Measurements from ENCODE around the gene SLK. TPM values are rescaled to one million over a fixed set of nuclear protein-coding genes. Genes with fewer than 3 reads are reported as not detected.

The SLK gene
- total RNA-seq, 2 donors from 2014 or later = 26.3 to 32.1 TPM

GRCh38 chr10:104020020-104020419 lies 53.1 kb downstream of the SLK start:
- Mint-ChIP-seq H3K9me3 (no peaks in the 10 kb centered on the region), H3K4me1 (ENCODE audit: low read depth in 2 of 2) (peaks cover 0 to 12% of the 10 kb centered on the region in 2 donors), H3K27ac (peak overlapping the region in 1 of 2 donors; percentile 33), H3K36me3 (peaks cover 39% of the 10 kb centered on the region), H3K27me3 (no peaks in the 10 kb centered on the region), H3K4me3 (no peak overlapping the region)
- DNase-seq (ENCODE audit: low spot score) (no peak), ATAC-seq (peak in 1 of 2 donors; percentile 22)

- H3K4me3 Mint-ChIP-seq = no peak overlapping the region
- no peak for DNase-seq (ENCODE audit: low spot score)
Measured at GRCh38 chr10:104021246-104021645, 54.3 kb downstream of the SLK start.

GRCh38 chr10:104022026-104022425 lies 55.1 kb downstream of the SLK start:
- Mint-ChIP-seq H3K27ac (no peak overlapping the region), H3K4me3 (no peak overlapping the region), H3K4me1 (ENCODE audit: low read depth in 2 of 2) (peaks cover 0 to 12% of the 10 kb centered on the region in 2 donors), H3K36me3 (peaks cover 43% of the 10 kb centered on the region), H3K9me3 (no peaks in the 10 kb centered on the region), H3K27me3 (no peaks in the 10 kb centered on the region)
- no peak for DNase-seq (ENCODE audit: low spot score)
- no peak for ATAC-seq

More at GRCh38 chr10:104021246-104021645, 54.3 kb downstream of the SLK start:
- peaks cover 43% of the 10 kb centered on the region for H3K36me3 Mint-ChIP-seq
- H3K27ac Mint-ChIP-seq = no peak overlapping the region
- no peaks in the 10 kb centered on the region for H3K27me3 Mint-ChIP-seq
- no peaks in the 10 kb centered on the region for H3K9me3 Mint-ChIP-seq
- ATAC-seq = no peak
- peaks cover 0 to 12% of the 10 kb centered on the region in 2 donors for H3K4me1 Mint-ChIP-seq (ENCODE audit: low read depth in 2 of 2)

GRCh38 chr10:104025524-104025923 lies 58.6 kb downstream of the SLK start:
- Mint-ChIP-seq H3K9me3 (no peaks in the 10 kb centered on the region), H3K27me3 (no peaks in the 10 kb centered on the region), H3K4me3 (no peak overlapping the region), H3K36me3 (peaks cover 33% of the 10 kb centered on the region), H3K4me1 (ENCODE audit: low read depth in 2 of 2) (peaks cover 2 to 7% of the 10 kb centered on the region in 2 donors), H3K27ac (no peak overlapping the region)
- DNase-seq (ENCODE audit: low spot score) (no peak), ATAC-seq (no peak)

- Mint-ChIP-seq H3K36me3 (peaks cover 29% of the 10 kb centered on the region), H3K27me3 (no peaks in the 10 kb centered on the region), H3K4me3 (no peak overlapping the region), H3K27ac (no peak overlapping the region), H3K4me1 (ENCODE audit: low read depth in 2 of 2) (peaks cover 2 to 4% of the 10 kb centered on the region in 2 donors), H3K9me3 (no peaks in the 10 kb centered on the region)
- ATAC-seq (no peak), DNase-seq (ENCODE audit: low spot score) (no peak)
Measured at GRCh38 chr10:104026762-104027161, 59.8 kb downstream of the SLK start.

- Mint-ChIP-seq H3K27me3 (no peaks in the 10 kb centered on the region), H3K36me3 (peaks cover 23% of the 10 kb centered on the region), H3K27ac (no peak overlapping the region), H3K9me3 (no peaks in the 10 kb centered on the region), H3K4me1 (ENCODE audit: low read depth in 2 of 2) (peaks cover 0 to 2% of the 10 kb centered on the region in 2 donors), H3K4me3 (no peak overlapping the region)
- DNase-seq (ENCODE audit: low spot score) (no peak), ATAC-seq (no peak)
Measured at GRCh38 chr10:104028146-104028545, 61.2 kb downstream of the SLK start.

GRCh38 chr10:104028823-104029520 lies 62.0 kb downstream of the SLK start:
- no peaks in the 10 kb centered on the region for H3K9me3 Mint-ChIP-seq
- H3K27ac Mint-ChIP-seq = no peak overlapping the region
- H3K36me3 Mint-ChIP-seq = peaks cover 15% of the 10 kb centered on the region
- peaks cover 0 to 2% of the 10 kb centered on the region in 2 donors for H3K4me1 Mint-ChIP-seq (ENCODE audit: low read depth in 2 of 2)
- no peaks in the 10 kb centered on the region for H3K27me3 Mint-ChIP-seq
- no peak for DNase-seq (ENCODE audit: low spot score)
- H3K4me3 Mint-ChIP-seq = no peak overlapping the region
- no peak for ATAC-seq

GRCh38 chr10:104029521-104029860 lies 62.6 kb downstream of the SLK start:
- H3K36me3 Mint-ChIP-seq = peaks cover 9% of the 10 kb centered on the region

GRCh38 chr10:104031631-104032030 lies 64.7 kb downstream of the SLK start:
- no peaks in the 10 kb centered on the region for H3K9me3 Mint-ChIP-seq
- no peaks in the 10 kb centered on the region for H3K27me3 Mint-ChIP-seq
- no peaks in the 10 kb centered on the region for H3K36me3 Mint-ChIP-seq
- H3K4me1 Mint-ChIP-seq (ENCODE audit: low read depth in 2 of 2) = peaks cover 0 to 2% of the 10 kb centered on the region in 2 donors
- ATAC-seq (no peak), DNase-seq (ENCODE audit: low spot score) (no peak)
- H3K27ac Mint-ChIP-seq = peak overlapping the region in 1 of 2 donors; percentile 0
- H3K4me3 Mint-ChIP-seq = no peak overlapping the region

More at GRCh38 chr10:104029521-104029860, 62.6 kb downstream of the SLK start:
- H3K9me3 Mint-ChIP-seq = no peaks in the 10 kb centered on the region
- no peaks in the 10 kb centered on the region for H3K27me3 Mint-ChIP-seq
- peaks cover 0 to 2% of the 10 kb centered on the region in 2 donors for H3K4me1 Mint-ChIP-seq (ENCODE audit: low read depth in 2 of 2)
- H3K27ac Mint-ChIP-seq = peak overlapping the region in 1 of 2 donors; percentile 14
- no peak for ATAC-seq
- no peak overlapping the region for H3K4me3 Mint-ChIP-seq
- no peak for DNase-seq (ENCODE audit: low spot score)

- Mint-ChIP-seq H3K4me1 (ENCODE audit: low read depth in 2 of 2) (peaks cover 0 to 2% of the 10 kb centered on the region in 2 donors), H3K27me3 (no peaks in the 10 kb centered on the region), H3K36me3 (no peaks in the 10 kb centered on the region), H3K27ac (peak overlapping the region in 1 of 2 donors; percentile 0), H3K4me3 (no peak overlapping the region), H3K9me3 (no peaks in the 10 kb centered on the region)
- no peak for DNase-seq (ENCODE audit: low spot score)
- ATAC-seq = no peak
Measured at GRCh38 chr10:104032144-104032775, 65.3 kb downstream of the SLK start.

- Mint-ChIP-seq H3K4me3 (no peak overlapping the region), H3K36me3 (no peaks in the 10 kb centered on the region), H3K4me1 (ENCODE audit: low read depth in 2 of 2) (no peaks in the 10 kb centered on the region), H3K9me3 (no peaks in the 10 kb centered on the region), H3K27ac (no peak overlapping the region), H3K27me3 (no peaks in the 10 kb centered on the region)
- DNase-seq (ENCODE audit: low spot score) (no peak), ATAC-seq (no peak)
Measured at GRCh38 chr10:104033401-104033930, 66.5 kb downstream of the SLK start.

- H3K4me1 Mint-ChIP-seq (ENCODE audit: low read depth in 2 of 2) = no peaks in the 10 kb centered on the region
- no peaks in the 10 kb centered on the region for H3K27me3 Mint-ChIP-seq
- H3K9me3 Mint-ChIP-seq = no peaks in the 10 kb centered on the region
Measured at GRCh38 chr10:104033966-104034365, 67.0 kb downstream of the SLK start.

GRCh38 chr10:104034401-104035193 lies 67.7 kb downstream of the SLK start:
- Mint-ChIP-seq H3K36me3 (no peaks in the 10 kb centered on the region), H3K4me1 (ENCODE audit: low read depth in 2 of 2) (no peaks in the 10 kb centered on the region), H3K4me3 (no peak overlapping the region), H3K9me3 (no peaks in the 10 kb centered on the region), H3K27ac (no peak overlapping the region), H3K27me3 (no peaks in the 10 kb centered on the region)
- DNase-seq (ENCODE audit: low spot score) (no peak), ATAC-seq (no peak)

More at GRCh38 chr10:104033966-104034365, 67.0 kb downstream of the SLK start:
- no peak overlapping the region for H3K4me3 Mint-ChIP-seq
- no peak for ATAC-seq
- H3K36me3 Mint-ChIP-seq = no peaks in the 10 kb centered on the region
- no peak for DNase-seq (ENCODE audit: low spot score)
- H3K27ac Mint-ChIP-seq = no peak overlapping the region
